Medulla oblongata (tissue), 1 donor: ENCODE measurements around the gene MINDY3.
"Not testable (repeated sequence)": the region's sequence is repeated elsewhere in the genome, so short reads cannot be mapped to it uniquely, and the experiment has no call there.

ENCODE experiments used
- DNase-seq: peaks from one replicate; pipeline ENCODE4 v3.0.0-alpha.2; 2015; ENCODE audit errors: extremely low spot score

Gene MINDY3

DNA sequence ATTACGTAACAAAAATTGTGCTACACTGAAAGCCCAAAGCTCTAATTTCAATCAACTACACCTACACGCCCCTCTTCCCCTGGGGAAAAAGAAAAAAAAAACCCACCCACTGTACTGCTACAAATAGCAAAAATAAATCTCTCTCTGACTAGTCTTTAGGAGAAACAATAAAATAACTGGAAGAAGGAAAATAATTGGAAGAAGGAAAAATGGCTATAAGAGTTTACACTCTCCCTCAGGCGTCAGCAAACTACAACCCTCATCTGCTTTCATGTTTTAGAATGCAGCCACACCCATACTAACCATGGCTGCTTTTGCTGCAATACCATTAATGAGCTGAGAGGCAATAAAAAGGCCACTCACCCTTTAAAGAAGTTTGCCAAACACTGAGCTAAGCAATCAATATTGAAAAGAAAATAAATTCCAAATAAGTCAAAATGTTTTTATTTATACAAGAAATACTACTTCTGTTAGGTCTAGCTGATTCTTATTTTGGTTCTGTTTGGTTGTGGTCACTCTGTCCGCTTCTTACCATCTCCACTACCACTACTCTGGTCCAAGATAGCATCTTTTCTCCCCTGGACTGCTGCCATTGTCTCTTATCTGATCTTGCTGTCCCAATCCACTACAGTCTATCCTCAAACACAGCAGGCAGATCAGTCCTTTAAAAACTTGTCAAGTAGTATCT, 3.8 kb downstream of the MINDY3 start:
- DNase-seq = no peak

GRCh38 chr10:15853800-15854199, 6.5 kb downstream of the MINDY3 start:
- no peak for DNase-seq

DNA sequence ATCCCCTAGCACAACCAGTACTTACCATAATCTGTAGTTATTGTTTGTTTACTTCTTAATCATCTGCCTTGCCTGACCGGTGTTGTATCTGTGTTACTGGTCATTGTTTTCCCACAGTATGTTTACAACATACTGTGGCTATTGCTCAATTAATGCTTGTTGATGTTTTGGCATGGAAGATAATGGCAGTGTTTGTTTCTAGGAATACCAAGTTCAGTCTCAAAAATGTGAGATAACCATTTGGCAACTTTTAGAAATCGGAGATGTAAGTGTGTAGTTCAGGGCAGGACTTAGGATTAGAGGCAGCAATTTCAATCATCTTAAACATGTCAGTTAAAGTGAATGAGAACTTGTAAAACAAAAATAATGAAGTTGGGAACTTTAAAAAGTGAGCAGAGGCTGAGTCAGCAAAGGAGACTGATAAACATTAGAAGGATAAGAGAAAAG, 8.2 kb downstream of the MINDY3 start:
- DNase-seq = no peak

DNA sequence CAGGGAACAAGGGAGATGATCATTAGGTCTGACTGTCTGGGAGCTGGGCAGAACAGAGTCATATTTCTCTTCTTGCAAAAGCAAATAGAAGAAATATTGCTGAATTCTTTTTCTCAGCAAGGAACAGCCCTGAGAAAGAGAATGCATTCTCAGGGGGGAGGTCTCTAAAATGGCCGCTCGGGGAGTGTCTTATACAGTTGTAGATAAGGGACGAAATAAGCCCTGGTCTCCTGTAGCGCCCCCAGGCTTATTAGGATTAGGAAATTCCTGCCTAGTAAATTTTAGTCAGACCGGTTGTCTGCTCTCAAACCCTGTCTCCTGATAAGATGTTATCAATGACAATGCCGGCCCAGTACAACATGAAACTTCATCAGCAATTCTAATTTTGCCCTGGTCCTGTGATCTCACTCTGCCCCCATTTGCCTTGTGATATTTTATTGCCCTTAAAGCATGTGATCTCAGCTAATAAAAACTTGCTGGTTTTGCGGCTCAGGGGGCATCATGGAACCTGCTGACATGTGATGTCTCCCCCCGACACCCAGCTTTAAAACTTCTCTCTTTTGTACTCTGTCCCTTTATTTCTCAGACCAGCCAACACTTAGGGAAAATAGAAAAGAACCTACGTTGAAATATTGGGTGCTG, 9.8 kb downstream of the MINDY3 start:
- not testable (repeated sequence) for DNase-seq

DNA sequence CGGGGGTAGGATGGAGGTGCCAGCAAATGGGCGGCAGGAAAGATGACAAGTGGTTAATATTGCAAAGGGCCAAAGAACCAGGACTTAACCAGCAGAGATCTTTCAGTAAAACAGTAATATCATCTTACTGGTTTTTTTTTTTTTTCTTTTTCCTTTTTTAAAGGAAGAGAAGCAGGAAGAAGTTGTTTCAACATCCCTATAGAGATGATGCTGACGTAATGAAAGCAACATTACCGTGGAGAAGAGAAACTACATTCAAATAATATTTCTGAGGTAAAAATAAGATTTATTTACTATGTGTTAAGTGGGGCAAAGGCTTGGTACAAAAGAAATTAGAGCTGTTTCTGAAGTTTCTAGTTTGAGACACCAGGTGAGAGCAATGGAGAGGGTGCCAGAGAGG, 11.0 kb downstream of the MINDY3 start:
- DNase-seq = no peak

DNA sequence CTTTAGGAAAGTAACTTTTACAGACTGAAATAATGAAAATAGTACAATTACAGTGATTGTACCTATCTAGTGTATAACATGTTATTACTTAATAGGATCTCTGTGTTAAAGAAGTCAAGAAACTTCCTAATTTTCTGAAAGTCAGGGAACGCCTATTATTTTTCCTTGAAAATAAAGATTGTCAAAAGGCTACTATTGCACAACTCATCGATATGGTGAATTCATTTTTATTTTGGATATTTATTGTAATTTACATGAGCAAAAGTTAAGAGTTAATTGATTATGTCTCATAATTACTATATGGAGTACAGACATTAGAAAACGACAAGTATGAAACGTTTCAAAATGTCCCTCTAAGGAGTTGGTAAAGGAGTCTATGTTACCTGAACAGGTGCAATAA, 12.8 kb downstream of the MINDY3 start:
- DNase-seq = no peak

DNA sequence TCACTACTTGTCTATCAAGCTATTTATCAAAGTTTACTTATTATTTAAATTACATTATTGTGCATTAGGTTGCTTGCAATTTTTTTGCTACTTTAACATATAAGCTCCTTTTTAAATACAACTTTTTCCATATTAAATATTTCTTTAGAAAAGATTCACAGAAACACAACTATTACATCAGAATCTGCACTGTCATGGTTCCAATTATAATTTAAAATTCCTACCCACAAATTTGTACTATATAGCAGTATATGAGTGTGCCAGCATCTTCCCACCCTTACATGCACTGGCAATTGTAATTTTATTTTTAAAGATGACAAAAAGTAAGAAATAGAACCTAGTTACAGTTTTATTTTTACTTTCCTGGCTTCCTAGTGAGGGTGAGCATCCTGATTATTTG, 15.8 kb downstream of the MINDY3 start:
- DNase-seq = no peak

- no peak for DNase-seq
Measured at GRCh38 chr10:15843695-15844094, 16.6 kb downstream of the MINDY3 start.

GRCh38 chr10:15842556-15843169, 17.6 kb downstream of the MINDY3 start:
- no peak for DNase-seq

- DNase-seq = no peak
Measured at GRCh38 chr10:15841696-15842095, 18.6 kb downstream of the MINDY3 start.

- no peak for DNase-seq
Measured at GRCh38 chr10:15836807-15837206, 23.5 kb downstream of the MINDY3 start.

DNA sequence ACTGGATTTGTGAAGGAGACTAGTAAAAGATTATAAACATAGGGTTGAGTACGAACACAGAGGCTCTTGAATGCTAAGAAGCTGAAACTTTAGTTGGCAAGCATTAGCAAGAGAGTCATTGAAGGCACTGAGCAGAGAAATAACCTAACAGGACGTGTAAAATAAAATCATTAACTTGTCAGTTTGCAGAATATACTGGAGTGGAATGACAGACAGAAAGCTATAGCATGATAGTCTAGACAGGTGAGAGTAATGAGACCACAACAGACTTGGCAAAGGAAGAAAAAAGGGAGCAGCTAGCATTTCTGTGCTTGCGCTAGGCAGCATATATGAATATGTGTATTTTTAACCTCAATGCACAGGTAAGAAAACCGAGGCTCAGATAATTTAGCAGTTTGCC, 30.8 kb downstream of the MINDY3 start:
- no peak for DNase-seq

DNA sequence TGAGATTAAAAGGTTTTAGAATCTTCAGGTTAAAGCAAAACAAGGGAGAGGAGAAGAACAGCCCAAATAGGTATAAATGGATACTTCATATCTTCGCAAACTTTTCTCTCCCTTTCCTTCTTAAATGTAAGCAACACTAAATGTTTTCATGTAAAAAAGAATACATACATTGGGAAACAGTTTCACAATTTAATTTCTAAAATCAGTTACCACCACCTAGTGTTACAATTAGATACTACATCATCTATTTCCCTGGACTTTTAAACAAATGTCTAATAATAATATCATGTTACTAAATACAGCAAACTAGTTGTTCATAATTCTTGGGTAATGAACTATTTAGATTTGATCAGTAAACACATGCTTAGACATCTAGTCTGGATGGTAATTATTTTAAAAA, 35.8 kb downstream of the MINDY3 start:
- no peak for DNase-seq

DNA sequence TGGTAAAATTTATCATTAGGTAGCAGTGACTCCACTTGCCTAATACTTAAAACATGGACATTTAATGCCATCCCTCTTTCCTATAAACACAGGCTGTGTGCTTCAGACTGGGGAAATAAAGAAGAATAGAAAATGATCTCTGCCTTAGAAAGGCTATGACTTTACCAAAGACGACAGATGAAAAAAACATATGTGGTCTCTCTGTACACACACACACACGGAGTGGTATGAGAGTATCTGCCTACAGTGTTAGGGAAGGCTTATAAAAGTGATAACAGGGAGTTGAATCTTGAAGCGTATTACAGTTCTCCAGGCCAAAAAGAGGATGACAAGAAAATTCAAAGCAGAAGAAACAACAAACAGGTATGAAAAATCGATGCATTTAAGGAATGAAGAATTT, 38.2 kb downstream of the MINDY3 start:
- no peak for DNase-seq

- no peak for DNase-seq
Measured at GRCh38 chr10:15821046-15821683, 39.1 kb downstream of the MINDY3 start.

DNA sequence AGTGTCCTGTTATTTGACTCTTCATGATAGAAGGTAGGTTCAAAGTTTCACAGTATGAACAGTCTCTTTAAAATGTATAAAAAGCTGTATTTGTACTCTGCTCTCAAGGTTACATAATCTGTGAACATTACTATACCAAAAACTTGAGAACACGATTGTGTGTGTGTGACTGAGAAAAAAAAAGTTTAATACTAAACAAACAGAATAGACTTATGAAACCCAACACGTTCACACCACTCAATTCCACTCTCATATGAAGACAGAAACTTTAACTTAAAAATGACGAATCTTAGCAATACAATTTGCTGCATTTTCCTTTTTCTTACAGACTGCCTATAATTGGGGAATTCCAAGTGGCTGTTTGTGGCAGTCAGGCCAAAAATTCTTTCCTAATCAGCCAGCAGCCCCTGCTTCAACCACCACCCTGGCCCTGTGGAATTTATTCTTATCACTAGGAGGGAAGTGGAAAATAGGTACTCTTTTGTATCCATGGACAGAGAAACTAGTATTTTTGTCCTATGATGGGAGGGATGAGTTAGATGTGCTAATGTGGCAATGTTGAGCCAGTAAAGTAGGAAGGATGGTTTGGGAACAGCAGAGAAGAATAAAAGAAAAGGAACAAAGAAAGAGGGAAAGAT, 42.8 kb downstream of the MINDY3 start:
- DNase-seq = no peak

DNA sequence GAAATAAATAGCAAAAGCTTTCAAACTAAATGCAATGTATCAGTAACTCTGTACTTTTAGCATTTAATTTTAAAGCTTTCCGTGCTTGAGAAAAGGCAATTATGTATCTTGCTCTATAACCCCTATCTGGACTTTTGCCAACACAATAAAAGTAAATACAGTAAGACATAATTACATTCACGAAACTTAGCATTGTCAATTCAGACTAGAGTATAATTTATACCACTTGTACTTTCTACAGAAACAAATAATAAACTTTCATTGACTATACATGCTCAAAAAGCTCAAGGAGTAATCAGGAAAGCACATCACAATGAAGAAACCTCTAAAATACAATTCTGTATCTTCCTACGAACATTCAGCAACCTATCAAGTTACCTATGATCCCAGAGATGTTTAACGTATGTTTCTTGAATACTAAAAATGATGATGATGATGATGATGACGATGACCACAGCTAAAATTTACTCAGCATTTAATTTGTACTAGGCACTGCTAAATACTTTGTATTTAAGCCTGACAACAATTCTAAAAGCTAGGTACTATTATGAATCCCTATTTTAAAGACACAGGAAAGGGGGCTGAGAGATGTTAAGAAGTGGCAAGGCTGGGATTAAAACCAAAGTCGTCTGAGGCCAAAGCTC, 44.9 kb downstream of the MINDY3 start:
- no peak for DNase-seq

DNA sequence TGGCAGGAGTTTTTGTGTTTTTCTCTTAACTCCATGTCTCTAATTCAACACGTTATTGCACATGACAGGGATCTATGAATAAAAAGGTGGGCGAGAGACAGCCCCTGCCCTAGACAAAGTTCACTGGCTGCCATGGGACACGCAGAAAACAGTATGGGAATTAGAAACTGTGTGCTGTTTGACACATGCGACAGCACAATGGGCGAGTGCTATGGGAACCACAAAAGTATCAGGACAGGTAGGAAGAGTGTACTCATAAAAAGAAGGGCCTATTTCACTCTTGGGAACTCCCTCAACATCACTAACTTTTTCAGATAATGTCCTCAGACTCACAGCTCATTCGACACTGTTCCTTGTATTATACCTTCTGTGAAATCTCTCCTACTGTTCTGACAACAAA, 45.7 kb downstream of the MINDY3 start:
- no peak for DNase-seq

DNA sequence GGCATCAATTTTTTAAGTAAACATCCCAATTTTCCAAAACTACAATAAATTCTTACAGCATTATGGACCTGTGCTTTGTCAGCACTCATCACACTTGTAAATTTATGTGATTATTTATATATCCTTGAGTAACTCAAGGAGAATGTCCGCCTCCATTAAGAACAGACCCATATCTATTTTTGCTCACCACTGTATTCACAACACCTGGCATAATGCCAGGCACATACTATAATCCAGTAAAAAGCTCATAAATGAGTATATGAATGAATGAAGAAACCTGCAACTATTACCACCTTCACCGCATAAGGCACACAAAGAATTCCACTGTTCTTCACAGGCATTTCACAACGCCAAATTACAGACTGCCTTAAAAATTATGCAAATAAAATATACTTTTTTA, 46.9 kb downstream of the MINDY3 start:
- DNase-seq = no peak

- DNase-seq = no peak
Measured at GRCh38 chr10:15809450-15809849, 50.9 kb downstream of the MINDY3 start.

DNA sequence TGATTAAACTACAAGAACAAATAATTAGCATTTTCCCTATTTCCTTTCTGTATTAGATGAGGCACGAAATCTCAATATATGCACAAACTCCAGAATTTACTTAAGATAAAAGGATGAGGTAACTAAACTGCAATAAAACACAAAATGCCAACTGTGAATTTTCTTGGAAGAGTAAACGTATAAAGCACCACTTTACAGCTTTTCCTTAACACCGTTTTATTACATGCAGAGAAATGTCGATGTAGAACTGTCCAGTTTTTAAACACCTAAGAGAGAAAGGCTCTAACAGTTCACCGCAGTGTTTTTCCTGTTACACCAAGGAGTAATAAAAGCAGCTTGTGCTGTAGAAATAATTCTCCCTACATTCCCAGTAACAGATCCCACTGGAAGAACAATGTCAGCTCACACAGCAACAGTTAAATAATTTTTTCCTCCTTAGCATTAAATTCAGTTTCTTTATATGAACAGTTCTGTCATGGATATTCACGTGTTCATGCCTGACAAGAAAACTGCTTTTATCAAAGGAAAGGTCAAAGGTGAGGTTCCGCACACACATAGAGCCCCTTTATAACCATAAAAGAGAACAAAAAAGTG, 52.0 kb downstream of the MINDY3 start:
- no peak for DNase-seq
